GM18951 (cell line): ENCODE data around the gene FAM222A.

Source experiments
- POLR2A ChIP-seq: IDR thresholded peaks from 4 replicates; pipeline ENCODE4 v1.6.1; 2011; ENCODE audit warnings: mild to moderate bottlenecking; ENCODE audit not compliant: insufficient read length, insufficient read depth; ENCODE audit errors: extremely low read depth
- in situ Hi-C: fragments of 300-500 bp; cut with MboI; formaldehyde crosslinking; loops from one replicate; pipeline ENCODE4 v1.12.0; 2022; ENCODE audit warnings: low sequenced_read_pairs, mixed read lengths, inconsistent platforms; ENCODE audit not compliant: unreplicated experiment

The FAM222A gene

DNA sequence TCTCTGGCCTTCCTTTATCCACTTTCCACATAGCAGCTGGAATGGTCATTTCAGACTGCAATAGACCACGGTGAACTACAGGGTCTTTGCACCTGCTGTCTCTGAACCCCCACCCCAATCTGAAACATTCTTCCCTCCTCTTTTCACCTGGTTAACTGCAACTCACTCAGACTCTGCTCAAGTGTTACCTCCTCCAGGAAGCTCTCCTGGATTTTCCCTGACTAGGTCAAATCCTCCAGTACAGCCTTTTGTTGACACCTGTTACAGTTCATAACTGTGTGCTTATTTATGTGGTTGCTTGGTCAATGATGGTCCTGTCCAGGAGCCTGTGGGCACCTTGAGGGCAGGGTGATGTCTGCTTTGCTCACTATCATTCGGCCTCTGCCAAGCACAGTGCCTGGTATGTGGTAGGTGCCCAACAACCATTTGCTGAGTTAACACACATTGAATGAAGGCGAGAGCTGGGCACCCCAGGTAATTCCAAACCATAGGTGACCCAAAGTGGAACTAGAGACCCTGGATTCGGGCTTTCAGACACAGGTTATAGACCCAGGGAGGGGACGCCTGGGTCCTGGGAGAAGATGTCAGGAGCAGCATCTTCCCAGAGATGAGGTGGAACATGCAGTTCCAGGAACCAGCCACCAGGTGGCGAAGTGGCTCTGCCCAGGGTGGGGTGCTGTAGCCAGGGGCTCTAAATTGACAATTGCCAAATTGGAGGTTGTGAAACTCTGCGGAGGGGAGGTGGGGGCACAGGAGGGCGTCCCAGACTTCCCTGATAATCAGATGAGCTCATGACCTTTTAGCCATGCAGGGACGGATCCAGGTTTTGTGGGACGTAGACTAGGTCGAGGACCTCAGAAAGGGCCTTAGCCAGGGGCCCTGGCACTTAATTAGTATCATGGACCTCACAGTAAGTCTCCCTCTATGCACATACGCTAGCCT lies 91.5 kb downstream of the FAM222A start:
- in situ Hi-C loops, result no loop called here

GRCh38 chr12:109807954-109808643 lies 94.5 kb downstream of the FAM222A start:
- TF ChIP-seq POLR2A, result no peak
- in situ Hi-C loops, result no loop called here

More for the DNA sequence above, 91.5 kb downstream of the FAM222A start:
- TF ChIP-seq POLR2A, result no peak

DNA sequence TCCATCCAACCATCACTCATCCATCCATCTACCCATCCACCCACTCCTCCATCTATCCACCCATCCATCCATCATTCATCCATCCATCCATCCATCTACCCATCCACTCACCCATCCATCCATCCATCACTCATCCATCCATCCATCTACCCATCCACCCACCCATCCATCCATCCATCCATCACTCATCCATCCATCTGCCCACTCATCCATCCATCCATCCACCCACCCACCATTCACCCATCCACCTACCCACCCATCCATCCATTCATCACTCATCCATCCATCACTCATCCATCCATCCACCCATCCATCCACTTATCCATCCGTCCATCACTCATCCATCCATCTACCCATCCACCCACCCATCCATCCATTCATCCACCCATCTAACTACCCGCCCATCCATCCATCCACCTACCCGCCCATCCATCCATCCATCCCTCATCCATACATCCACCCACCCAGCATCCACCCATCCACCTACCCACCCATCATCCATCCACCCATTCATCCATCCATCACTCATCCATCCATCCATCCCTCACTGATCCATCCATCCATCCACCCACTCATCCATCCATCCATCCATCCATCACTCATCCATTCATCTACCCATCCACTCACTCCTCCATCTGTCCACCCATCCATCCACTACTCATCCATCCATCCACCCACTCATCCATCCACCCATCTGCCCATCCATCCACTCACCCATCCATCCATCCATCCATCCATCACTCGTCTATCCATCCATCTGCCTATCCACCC lies 95.4 kb downstream of the FAM222A start:
- in situ Hi-C loops, result no loop called here
- TF ChIP-seq POLR2A, result no peak

DNA sequence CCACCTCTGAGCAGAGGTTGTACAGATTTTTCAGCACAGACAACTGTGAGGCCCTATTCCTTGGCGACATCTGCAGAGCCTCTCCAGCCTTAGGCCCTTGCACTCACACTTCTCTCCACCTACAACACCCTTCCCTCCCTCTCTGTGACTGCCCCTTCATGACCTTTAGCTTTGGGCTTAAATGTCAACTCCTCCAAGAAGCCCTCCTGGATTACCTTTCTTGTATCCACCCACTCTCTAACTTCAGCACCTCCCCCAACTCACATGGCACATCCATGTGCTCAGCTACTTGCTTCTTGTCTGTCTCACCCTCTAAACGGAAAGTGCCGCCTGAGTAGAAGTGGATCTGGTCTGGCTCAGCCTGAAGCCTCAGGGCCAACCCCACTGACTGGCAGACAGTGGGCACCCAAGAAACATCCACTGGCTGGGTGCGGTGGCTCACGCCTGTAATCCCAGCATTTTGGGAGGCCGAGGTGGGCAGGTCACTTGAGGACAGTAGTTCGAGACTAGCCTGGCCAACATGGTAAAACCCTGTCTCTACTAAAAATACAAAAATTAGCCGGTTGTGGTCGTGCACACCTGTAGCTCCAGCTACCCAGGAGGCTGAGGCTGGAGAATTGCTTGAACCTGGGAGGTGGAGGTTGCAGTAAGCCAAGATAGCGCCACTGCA lies 97.5 kb downstream of the FAM222A start:
- TF ChIP-seq POLR2A, result no peak
- in situ Hi-C loops, result no loop called here

- in situ Hi-C loops, result no loop called here
- no peak for TF ChIP-seq POLR2A
Observed at GRCh38 chr12:109811624-109811995, 98.0 kb downstream of the FAM222A start.

DNA sequence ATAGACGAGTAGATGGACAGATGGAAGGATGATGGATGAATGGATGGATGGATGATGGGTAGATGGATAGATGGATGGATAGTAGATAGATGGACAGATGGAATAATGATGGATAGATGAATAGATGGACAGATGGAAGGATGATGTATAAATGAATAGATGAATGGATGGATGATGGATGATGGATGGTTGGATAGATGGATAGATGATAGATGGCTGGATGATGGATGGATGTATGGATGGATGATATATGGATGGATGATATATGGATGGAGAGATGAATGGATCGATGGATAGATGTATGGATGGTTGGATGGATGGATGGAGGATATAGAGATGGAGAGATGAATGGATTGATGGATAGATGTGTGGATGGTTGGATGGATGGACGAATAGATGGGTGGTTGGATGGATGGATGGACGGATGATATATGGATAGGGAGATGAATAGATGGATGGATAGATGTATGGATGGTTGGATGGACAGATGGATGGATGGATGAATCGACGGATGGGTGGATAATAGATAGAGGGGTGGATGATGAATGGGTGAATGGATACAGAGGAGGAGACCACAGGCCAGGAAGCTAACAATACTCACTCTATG lies 100.3 kb downstream of the FAM222A start:
- TF ChIP-seq POLR2A, result no peak
- in situ Hi-C loops, result no loop called here

- TF ChIP-seq POLR2A, result no peak
- in situ Hi-C loops, result no loop called here
Observed at GRCh38 chr12:109814600-109815150, 101.0 kb downstream of the FAM222A start.

DNA sequence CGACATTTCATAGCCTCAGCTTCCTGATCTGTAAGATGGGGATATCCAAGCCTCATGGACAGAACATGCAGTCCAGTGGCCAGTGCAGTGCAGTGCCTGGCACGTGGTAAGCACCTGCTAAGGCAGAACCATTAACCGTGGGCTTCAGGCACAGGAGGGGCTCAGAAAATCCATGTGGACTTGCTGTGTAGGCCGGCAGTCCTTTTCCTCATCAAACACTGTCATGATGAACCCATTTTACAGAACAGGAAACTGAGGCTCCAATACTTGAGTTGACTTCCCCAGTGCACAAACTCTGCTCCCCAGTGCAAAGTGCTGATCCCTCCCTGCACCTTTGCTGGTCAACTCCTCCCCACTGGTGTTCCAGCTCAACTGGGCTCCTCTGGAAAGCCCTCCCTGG lies 101.6 kb downstream of the FAM222A start:
- in situ Hi-C loops, result no loop called here
- no peak for TF ChIP-seq POLR2A

- no peak for TF ChIP-seq POLR2A
- in situ Hi-C loops, result no loop called here
Observed at GRCh38 chr12:109815757-109816617, 102.4 kb downstream of the FAM222A start.

DNA sequence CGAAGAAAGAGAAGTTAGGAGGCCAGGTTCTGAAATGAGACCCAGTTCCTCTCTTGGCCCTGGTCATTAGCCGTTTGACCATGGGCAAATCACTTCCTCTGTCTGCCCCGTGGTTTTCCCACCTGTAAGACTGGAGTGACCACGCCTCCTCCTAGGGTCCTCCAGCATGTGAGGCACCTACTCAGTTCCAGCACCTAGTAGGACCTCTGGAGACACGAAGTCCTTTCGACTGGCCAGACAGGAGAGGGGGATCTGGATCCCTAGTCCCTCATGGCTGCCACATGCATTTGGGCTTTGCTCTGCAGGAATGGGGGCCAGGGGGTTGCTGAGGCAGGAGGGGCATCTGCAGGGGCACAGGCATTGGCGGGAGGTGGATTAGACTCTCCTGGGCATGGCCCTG lies 103.2 kb downstream of the FAM222A start:
- in situ Hi-C loops, result no loop called here
- TF ChIP-seq POLR2A, result no peak

DNA sequence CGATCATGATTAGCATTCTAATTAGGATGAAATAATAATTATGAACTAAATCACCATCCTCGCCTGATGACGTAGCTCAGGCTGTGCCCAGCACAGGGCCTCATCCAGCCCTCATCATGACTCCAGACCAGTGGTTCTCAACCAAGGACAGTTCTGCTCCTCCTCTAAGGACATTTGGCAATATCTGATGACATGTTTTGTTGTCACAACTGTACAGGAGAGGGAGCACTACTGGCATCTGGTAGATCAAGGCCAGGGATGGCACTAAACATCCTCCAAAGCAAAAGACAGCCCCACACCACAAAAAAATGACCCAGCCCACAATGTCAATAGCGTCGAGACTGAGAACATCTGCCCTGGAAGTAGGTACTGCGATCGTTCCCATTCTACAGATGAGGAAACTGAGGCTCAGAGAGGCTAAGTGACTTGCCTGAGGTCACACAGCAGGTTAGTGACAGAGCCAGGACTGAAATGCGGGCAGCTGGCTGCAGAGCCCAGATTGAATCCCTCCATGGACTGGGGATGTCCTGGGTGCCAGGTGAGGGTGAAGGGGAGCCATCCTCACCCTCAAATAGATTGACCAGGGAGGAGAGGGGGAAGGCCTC lies 104.1 kb downstream of the FAM222A start:
- in situ Hi-C loops, result no loop called here
- no peak for TF ChIP-seq POLR2A
